NCI-H2107 treated with DMSO at 0.1 percent for 48 hours (cell line): ENCODE measurements around the gene NDUFA3.
A peak's percentile ranks its signal among the peaks of the same experiment; 100 is the strongest.
"Not testable (repeated sequence)": the region's sequence is repeated elsewhere in the genome, so short reads cannot be mapped to it uniquely, and the experiment has no call there.

Experiments used
- DNase-seq: peaks from one replicate; lab custom pipeline; 2025; ENCODE audit not compliant: unreplicated experiment; lab: John Stamatoyannopoulos, UW

The NDUFA3 gene

GRCh38 chr19:54102421-54103169, at the start of gene NDUFA3:
Gene NDUFA3, plus strand, starts transcription at chr19:54102855. Its CDS starts 24 bp downstream, at chr19:54102879.
- peak; percentile 96 for DNase-seq

- DNase-seq, result no peak
These were observed 40.0 kb upstream of the NDUFA3 start for GRCh38 chr19:54062643-54063042.

GRCh38 chr19:54063350-54064116, 39.1 kb upstream of the NDUFA3 start, which contains the start of gene VSTM1:
Gene VSTM1, minus strand, starts transcription at chr19:54063897. Its CDS starts 120 bp downstream, at chr19:54063777.
- no peak for DNase-seq

GRCh38 chr19:54069470-54069869, 33.2 kb upstream of the NDUFA3 start:
- DNase-seq, result no peak

- DNase-seq, result no peak
These were observed 28.8 kb upstream of the NDUFA3 start for GRCh38 chr19:54073829-54074228.

- DNase-seq, result no peak
These were observed 27.8 kb upstream of the NDUFA3 start for GRCh38 chr19:54074851-54075250.

- no peak for DNase-seq
These were observed 25.3 kb upstream of the NDUFA3 start for GRCh38 chr19:54077334-54077733.

- DNase-seq, result no peak
These were observed 21.6 kb upstream of the NDUFA3 start, which contains the start of gene TARM1 for GRCh38 chr19:54081032-54081431. Gene TARM1, minus strand, starts transcription at chr19:54081365. Its CDS starts 25 bp downstream, at chr19:54081340.

GRCh38 chr19:54084410-54084809, 18.2 kb upstream of the NDUFA3 start:
- DNase-seq, result no peak

GRCh38 chr19:54094426-54095000, 8.1 kb upstream of the NDUFA3 start:
- no peak for DNase-seq

GRCh38 chr19:54095136-54095858, 7.4 kb upstream of the NDUFA3 start:
- no peak for DNase-seq

- DNase-seq, result not testable (repeated sequence)
These were observed 6.6 kb upstream of the NDUFA3 start for GRCh38 chr19:54095859-54096616.

- DNase-seq, result no peak
These were observed 6.0 kb upstream of the NDUFA3 start for GRCh38 chr19:54096617-54097106.

GRCh38 chr19:54099190-54099902, 3.3 kb upstream of the NDUFA3 start:
- DNase-seq, result no peak

- DNase-seq, result not testable (repeated sequence)
These were observed 2.8 kb upstream of the NDUFA3 start for GRCh38 chr19:54099903-54100255.

- DNase-seq, result no peak
These were observed 2.1 kb upstream of the NDUFA3 start, which contains the start of gene OSCAR for GRCh38 chr19:54100561-54100960. Gene OSCAR, minus strand, starts transcription at chr19:54100803. Its CDS starts 11 bp downstream, at chr19:54100792.

- DNase-seq, result no peak
These were observed 2.5 kb downstream of the NDUFA3 start for GRCh38 chr19:54104998-54105715.

GRCh38 chr19:54105796-54106195, 3.1 kb downstream of the NDUFA3 start:
- no peak for DNase-seq

GRCh38 chr19:54106716-54107115, 4.1 kb downstream of the NDUFA3 start:
- no peak for DNase-seq
